Naive B cell (primary cell): ENCODE results near the gene CYP2A7. TPM values are rescaled to one million over a fixed set of nuclear protein-coding genes. Genes with fewer than 3 reads are reported as not detected.
A peak's percentile ranks its signal among the peaks of the same experiment; 100 is the strongest.
"Not testable (repeated sequence)": the region's sequence is repeated elsewhere in the genome, so short reads cannot be mapped to it uniquely, and the experiment has no call there.

Experiments
- ATAC-seq, 2 donors: fragments of 150-1000 bp; cut with Tn5 transposase; 2 replicates each; pipeline ENCODE4 v1.10.0; 2021; ENCODE audit warnings: low read depth in 2 of 2, mild to moderate bottlenecking in 2 of 2, moderate library complexity in 2 of 2
- DNase-seq: peaks from one replicate; pipeline ENCODE4 v3.0.0; 2022
- H3K27ac Mint-ChIP-seq, 6 donors: one replicate each; pipeline ENCODE4 v1.8.0; 2020 to 2022; ENCODE audit warnings: mild to moderate bottlenecking in 6 of 6, mixed read lengths in 6 of 6, moderate library complexity in 5 of 6, inconsistent platforms in 2 of 6
- H3K27me3 Mint-ChIP-seq, 3 donors: one replicate each; pipeline ENCODE4 v1.8.0; 2021 to 2022; ENCODE audit warnings: mixed read lengths in 3 of 3, mild to moderate bottlenecking in 1 of 3
- H3K36me3 Mint-ChIP-seq, 2 donors: one replicate each; pipeline ENCODE4 v1.8.0; 2020 to 2022; ENCODE audit warnings: mixed read lengths in 2 of 2, inconsistent platforms in 1 of 2, mild to moderate bottlenecking in 1 of 2
- H3K4me1 Mint-ChIP-seq, 3 donors: one replicate each; pipeline ENCODE4 v1.8.0; 2020 to 2022; ENCODE audit warnings: mixed read lengths in 3 of 3, inconsistent platforms in 1 of 3, mild to moderate bottlenecking in 1 of 3, moderate library complexity in 1 of 3
- H3K4me3 Mint-ChIP-seq, 8 donors: one replicate each; pipeline ENCODE4 v1.8.0; 2020 to 2022; ENCODE audit warnings: mild to moderate bottlenecking in 8 of 8, mixed read lengths in 8 of 8, moderate library complexity in 8 of 8, inconsistent platforms in 2 of 8
- H3K9me3 Mint-ChIP-seq, 7 donors: one replicate each; pipeline ENCODE4 v1.8.0; 2020 to 2022; ENCODE audit warnings: mixed read lengths in 7 of 7, mild to moderate bottlenecking in 5 of 7, inconsistent platforms in 2 of 7, moderate library complexity in 1 of 7
- polyA plus RNA-seq, 6 donors: library from polyadenylated mRNA; unstranded; fragments of 300-500 nt; fragmentation: Illumina TruSeq; gene quantifications; one replicate each; pipeline ENCODE4 v1.2.3, GENCODE V29; 2021; ENCODE audit warnings: low read depth in 6 of 6

CYP2A7 gene
- polyA plus RNA-seq, 6 donors from 2014 or later = not detected

- not testable (repeated sequence) for H3K4me3 Mint-ChIP-seq, H3K27ac Mint-ChIP-seq, ATAC-seq, H3K36me3 Mint-ChIP-seq, H3K4me1 Mint-ChIP-seq, DNase-seq
- Mint-ChIP-seq H3K9me3 (peaks cover 10 to 67% (median 49%) of the 10 kb centered on the region in 7 donors), H3K27me3 (peaks cover 12 to 38% (median 30%) of the 10 kb centered on the region in 3 donors)
Observed at GRCh38 chr19:40918303-40918702, 36.3 kb upstream of the CYP2A7 start.

GRCh38 chr19:40908976-40909375 is 26.9 kb upstream of the CYP2A7 start:
- Mint-ChIP-seq H3K4me3 (peak overlapping the region in 6 of 8 donors; percentile 79 to 97 (median 84)), H3K36me3 (peaks cover 0 to 18% of the 10 kb centered on the region in 2 donors), H3K9me3 (peaks cover 1 to 17% (median 10%) of the 10 kb centered on the region in 7 donors), H3K27ac (no peak overlapping the region), H3K4me1 (peaks cover 4 to 16% (median 5%) of the 10 kb centered on the region in 3 donors), H3K27me3 (peaks cover 12 to 69% (median 38%) of the 10 kb centered on the region in 3 donors)
- ATAC-seq = no peak
- DNase-seq = peak; percentile 26

- DNase-seq (peak; percentile 41), ATAC-seq (peak in 1 of 2 donors; percentile 63)
- H3K27ac Mint-ChIP-seq = peak overlapping the region in 2 of 6 donors; percentile 7 to 88
- peaks cover 4 to 16% (median 5%) of the 10 kb centered on the region in 3 donors for H3K4me1 Mint-ChIP-seq
- H3K4me3 Mint-ChIP-seq = peak overlapping the region in 7 of 8 donors; percentile 56 to 97 (median 84)
- H3K9me3 Mint-ChIP-seq = peaks cover 0 to 12% (median 5%) of the 10 kb centered on the region in 7 donors
- peaks cover 16 to 69% (median 39%) of the 10 kb centered on the region in 3 donors for H3K27me3 Mint-ChIP-seq
- peaks cover 0 to 18% of the 10 kb centered on the region in 2 donors for H3K36me3 Mint-ChIP-seq
Observed at GRCh38 chr19:40907968-40908735, 26.1 kb upstream of the CYP2A7 start.

GRCh38 chr19:40906512-40906911 is 24.5 kb upstream of the CYP2A7 start:
- Mint-ChIP-seq H3K27me3 (peaks cover 16 to 64% (median 46%) of the 10 kb centered on the region in 3 donors), H3K9me3 (peaks cover 0 to 5% (median 3%) of the 10 kb centered on the region in 7 donors), H3K36me3 (peaks cover 0 to 18% of the 10 kb centered on the region in 2 donors), H3K27ac (no peak overlapping the region), H3K4me3 (no peak overlapping the region), H3K4me1 (peaks cover 4 to 16% (median 9%) of the 10 kb centered on the region in 3 donors)
- no peak for ATAC-seq
- no peak for DNase-seq

GRCh38 chr19:40904673-40905156 is 22.7 kb upstream of the CYP2A7 start:
- Mint-ChIP-seq H3K4me1 (peaks cover 4 to 20% (median 10%) of the 10 kb centered on the region in 3 donors), H3K36me3 (peaks cover 0 to 12% of the 10 kb centered on the region in 2 donors), H3K27me3 (peaks cover 19 to 76% (median 56%) of the 10 kb centered on the region in 3 donors), H3K4me3 (peak overlapping the region in 1 of 8 donors; percentile 5)
- ATAC-seq, DNase-seq, H3K27ac Mint-ChIP-seq, H3K9me3 Mint-ChIP-seq: not testable (repeated sequence)

GRCh38 chr19:40901975-40902750 is 20.1 kb upstream of the CYP2A7 start:
- H3K4me1 Mint-ChIP-seq, H3K4me3 Mint-ChIP-seq, ATAC-seq: not testable (repeated sequence)

GRCh38 chr19:40900521-40900920 is 18.5 kb upstream of the CYP2A7 start:
- not testable (repeated sequence) for H3K9me3 Mint-ChIP-seq, ATAC-seq, H3K36me3 Mint-ChIP-seq, DNase-seq, H3K4me3 Mint-ChIP-seq, H3K4me1 Mint-ChIP-seq, H3K27ac Mint-ChIP-seq
- H3K27me3 Mint-ChIP-seq = peaks cover 23 to 60% (median 38%) of the 10 kb centered on the region in 3 donors

More at GRCh38 chr19:40901975-40902750, 20.1 kb upstream of the CYP2A7 start:
- not testable (repeated sequence) for H3K9me3 Mint-ChIP-seq, H3K27ac Mint-ChIP-seq, H3K36me3 Mint-ChIP-seq, DNase-seq
- peaks cover 20 to 64% (median 41%) of the 10 kb centered on the region in 3 donors for H3K27me3 Mint-ChIP-seq

GRCh38 chr19:40899964-40900363 is 17.9 kb upstream of the CYP2A7 start:
- not testable (repeated sequence) for ATAC-seq
- H3K27me3 Mint-ChIP-seq = peaks cover 25 to 58% (median 38%) of the 10 kb centered on the region in 3 donors

GRCh38 chr19:40896843-40897789 is 15.1 kb upstream of the CYP2A7 start:
- not testable (repeated sequence) for H3K36me3 Mint-ChIP-seq

More at GRCh38 chr19:40899964-40900363, 17.9 kb upstream of the CYP2A7 start:
- not testable (repeated sequence) for DNase-seq, H3K4me1 Mint-ChIP-seq, H3K27ac Mint-ChIP-seq, H3K9me3 Mint-ChIP-seq, H3K4me3 Mint-ChIP-seq, H3K36me3 Mint-ChIP-seq

GRCh38 chr19:40896418-40896796 is 14.4 kb upstream of the CYP2A7 start:
- H3K36me3 Mint-ChIP-seq = no peaks in the 10 kb centered on the region
- no peak for ATAC-seq
- H3K4me1 Mint-ChIP-seq = peaks cover 0 to 5% (median under 1%) of the 10 kb centered on the region in 3 donors
- peaks cover 34 to 65% (median 42%) of the 10 kb centered on the region in 3 donors for H3K27me3 Mint-ChIP-seq
- no peak overlapping the region for H3K27ac Mint-ChIP-seq
- no peaks in the 10 kb centered on the region for H3K9me3 Mint-ChIP-seq
- DNase-seq = no peak
- no peak overlapping the region for H3K4me3 Mint-ChIP-seq

More at GRCh38 chr19:40896843-40897789, 15.1 kb upstream of the CYP2A7 start:
- not testable (repeated sequence) for H3K9me3 Mint-ChIP-seq, H3K4me3 Mint-ChIP-seq, H3K27ac Mint-ChIP-seq, ATAC-seq, H3K4me1 Mint-ChIP-seq, DNase-seq
- H3K27me3 Mint-ChIP-seq = peaks cover 29 to 65% (median 44%) of the 10 kb centered on the region in 3 donors

- H3K4me3 Mint-ChIP-seq = no peak overlapping the region
- DNase-seq (no peak), ATAC-seq (no peak)
- H3K27ac Mint-ChIP-seq = no peak overlapping the region
- H3K27me3 Mint-ChIP-seq = peaks cover 35 to 62% (median 46%) of the 10 kb centered on the region in 3 donors
- no peaks in the 10 kb centered on the region for H3K4me1 Mint-ChIP-seq
- H3K36me3 Mint-ChIP-seq = no peaks in the 10 kb centered on the region
- H3K9me3 Mint-ChIP-seq = peaks cover 0 to 3% (median 0%) of the 10 kb centered on the region in 7 donors
Observed at GRCh38 chr19:40893112-40893511, 11.1 kb upstream of the CYP2A7 start.

GRCh38 chr19:40889366-40889765 is 7.3 kb upstream of the CYP2A7 start:
- peaks cover 0 to 3% (median 0%) of the 10 kb centered on the region in 7 donors for H3K9me3 Mint-ChIP-seq
- H3K4me1 Mint-ChIP-seq = no peaks in the 10 kb centered on the region
- H3K27ac Mint-ChIP-seq = no peak overlapping the region
- no peak for DNase-seq
- no peaks in the 10 kb centered on the region for H3K36me3 Mint-ChIP-seq
- H3K27me3 Mint-ChIP-seq = peaks cover 24 to 47% (median 43%) of the 10 kb centered on the region in 3 donors
- H3K4me3 Mint-ChIP-seq = no peak overlapping the region
- ATAC-seq = no peak
